B cell (primary cell): Measurements from ENCODE around the gene SCARB2.

Experiments used
- EZH2 ChIP-seq: IDR thresholded peaks from 2 replicates; pipeline ENCODE4 v1.6.1; 2012; ENCODE audit warnings: borderline replicate concordance, low read depth, mild to moderate bottlenecking, moderate library complexity, low read length; ENCODE audit not compliant: insufficient read depth, poor library complexity, severe bottlenecking
- TF ChIP-seq, protein P1 (sequence below): fragments of 200-600 bp; IDR thresholded peaks from one replicate; pipeline ENCODE4 v1.8.0; 2022; ENCODE audit warnings: antibody characterized with exemption, mild to moderate bottlenecking

DNA sequence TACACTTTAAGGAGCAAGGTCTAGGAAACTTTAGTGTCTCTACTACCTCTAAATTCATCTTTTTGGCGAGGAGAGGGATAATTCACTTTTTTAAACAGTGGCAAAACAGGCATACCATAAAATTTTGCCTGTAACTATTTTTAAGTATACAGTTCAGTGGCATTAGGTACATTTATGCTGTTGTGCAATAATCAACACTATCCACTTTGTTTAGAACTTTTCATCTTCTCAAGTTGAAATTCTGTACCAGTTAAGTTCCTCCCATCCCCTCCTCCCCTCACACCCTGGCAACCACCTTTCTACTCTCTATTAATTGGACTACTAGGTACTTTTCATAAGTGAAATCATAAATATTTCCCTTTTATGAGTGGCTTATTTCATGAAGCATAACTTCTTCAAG is 96.8 kb downstream of the SCARB2 start:
- TF ChIP-seq, protein P1, sequence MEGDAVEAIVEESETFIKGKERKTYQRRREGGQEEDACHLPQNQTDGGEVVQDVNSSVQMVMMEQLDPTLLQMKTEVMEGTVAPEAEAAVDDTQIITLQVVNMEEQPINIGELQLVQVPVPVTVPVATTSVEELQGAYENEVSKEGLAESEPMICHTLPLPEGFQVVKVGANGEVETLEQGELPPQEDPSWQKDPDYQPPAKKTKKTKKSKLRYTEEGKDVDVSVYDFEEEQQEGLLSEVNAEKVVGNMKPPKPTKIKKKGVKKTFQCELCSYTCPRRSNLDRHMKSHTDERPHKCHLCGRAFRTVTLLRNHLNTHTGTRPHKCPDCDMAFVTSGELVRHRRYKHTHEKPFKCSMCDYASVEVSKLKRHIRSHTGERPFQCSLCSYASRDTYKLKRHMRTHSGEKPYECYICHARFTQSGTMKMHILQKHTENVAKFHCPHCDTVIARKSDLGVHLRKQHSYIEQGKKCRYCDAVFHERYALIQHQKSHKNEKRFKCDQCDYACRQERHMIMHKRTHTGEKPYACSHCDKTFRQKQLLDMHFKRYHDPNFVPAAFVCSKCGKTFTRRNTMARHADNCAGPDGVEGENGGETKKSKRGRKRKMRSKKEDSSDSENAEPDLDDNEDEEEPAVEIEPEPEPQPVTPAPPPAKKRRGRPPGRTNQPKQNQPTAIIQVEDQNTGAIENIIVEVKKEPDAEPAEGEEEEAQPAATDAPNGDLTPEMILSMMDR: no peak
- TF ChIP-seq EZH2: no peak
